ENCODE measurements around the gene ELOA.
"Not testable (repeated sequence)": the region's sequence is repeated elsewhere in the genome, so short reads cannot be mapped to it uniquely, and the experiment has no call there.

The ELOA gene

DNA sequence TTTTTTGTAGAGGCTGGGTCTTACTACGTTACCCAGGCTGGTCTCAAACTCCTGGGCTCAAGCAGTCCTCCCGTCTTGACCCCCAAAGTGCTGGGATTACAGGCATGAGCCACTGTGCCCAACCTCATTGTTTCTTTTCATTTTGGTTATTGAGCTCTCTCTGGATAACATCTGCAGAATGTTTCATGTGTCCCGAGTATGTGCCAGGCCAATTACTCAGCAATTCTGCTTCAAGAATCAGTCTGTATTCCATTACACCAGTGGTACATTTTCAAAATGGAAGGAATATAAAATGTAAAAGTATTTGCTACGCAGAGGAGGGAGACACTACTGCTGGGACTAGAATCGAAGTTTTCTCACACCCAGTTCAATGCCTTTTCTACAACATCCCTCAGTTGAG, 1.7 kb upstream of the ELOA start:
- DNase-seq: no peak

DNA sequence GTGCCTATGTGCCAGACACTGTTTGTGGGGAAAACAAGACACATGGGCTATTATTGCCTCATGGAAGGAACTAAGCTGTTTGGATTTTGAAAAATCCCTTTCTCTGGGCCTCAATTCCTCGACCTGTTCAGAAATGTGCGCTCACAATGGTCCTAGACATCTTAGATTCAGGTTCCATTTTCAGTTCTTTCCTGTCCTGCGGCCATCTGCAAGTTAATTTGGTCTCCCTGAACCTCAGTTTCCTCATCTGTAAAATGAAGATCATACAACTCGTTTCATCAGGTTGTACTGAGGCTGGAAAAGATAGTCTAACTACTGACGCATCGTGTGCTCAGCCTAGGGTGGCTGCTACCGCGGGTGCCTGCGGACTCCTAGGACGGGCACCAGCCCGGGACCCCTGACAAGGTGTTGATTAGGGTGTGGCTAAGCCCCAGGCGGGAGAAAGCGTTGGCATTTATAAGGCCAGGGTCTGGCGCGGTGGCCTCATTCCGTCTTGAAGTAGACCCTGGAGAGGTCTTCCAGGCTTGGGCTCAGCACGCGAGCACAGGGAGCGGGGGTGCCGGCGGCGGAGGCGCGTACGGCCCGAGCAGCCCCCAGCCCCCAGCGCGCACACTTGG, 493 bp upstream of the ELOA start:
- no peak for DNase-seq

DNA sequence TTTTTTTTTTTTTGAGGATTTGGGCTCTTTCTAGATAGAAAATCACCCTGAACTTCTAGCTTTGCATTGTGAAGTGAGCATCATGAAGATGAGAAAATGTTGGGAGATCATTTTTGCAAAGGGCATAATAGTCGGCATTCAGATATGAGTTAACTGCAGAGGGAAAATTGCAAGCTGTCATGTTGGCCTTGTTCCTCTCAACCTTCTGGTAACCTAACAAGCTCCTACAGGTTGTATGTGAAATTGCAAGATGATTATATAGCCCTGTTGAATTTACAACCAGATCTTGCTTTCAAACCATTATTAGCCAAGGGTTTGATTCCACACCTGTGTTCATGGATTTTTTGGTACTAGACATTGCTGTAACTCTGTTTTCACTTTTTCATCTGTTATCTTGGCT, 2.2 kb downstream of the ELOA start:
- no peak for DNase-seq

DNA sequence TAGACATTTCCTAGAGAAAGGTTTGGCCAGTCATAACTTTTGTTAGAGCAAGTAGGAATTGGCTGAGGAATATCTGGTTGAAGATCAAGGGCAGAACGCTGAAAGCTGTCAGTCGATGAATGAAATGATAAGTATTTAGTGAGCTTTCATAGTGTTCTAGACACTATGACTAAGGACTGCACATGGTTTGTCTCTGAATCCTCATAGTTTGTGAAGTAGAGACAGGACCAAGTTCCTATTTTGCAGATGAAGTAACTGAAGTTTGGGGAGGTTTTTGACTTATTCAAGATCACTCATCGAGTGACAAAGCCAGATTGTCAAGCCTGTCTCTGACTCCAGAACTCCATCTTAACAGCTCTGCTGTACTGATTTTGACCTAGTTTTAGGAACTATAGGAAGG, 4.7 kb downstream of the ELOA start:
- no peak for DNase-seq

DNA sequence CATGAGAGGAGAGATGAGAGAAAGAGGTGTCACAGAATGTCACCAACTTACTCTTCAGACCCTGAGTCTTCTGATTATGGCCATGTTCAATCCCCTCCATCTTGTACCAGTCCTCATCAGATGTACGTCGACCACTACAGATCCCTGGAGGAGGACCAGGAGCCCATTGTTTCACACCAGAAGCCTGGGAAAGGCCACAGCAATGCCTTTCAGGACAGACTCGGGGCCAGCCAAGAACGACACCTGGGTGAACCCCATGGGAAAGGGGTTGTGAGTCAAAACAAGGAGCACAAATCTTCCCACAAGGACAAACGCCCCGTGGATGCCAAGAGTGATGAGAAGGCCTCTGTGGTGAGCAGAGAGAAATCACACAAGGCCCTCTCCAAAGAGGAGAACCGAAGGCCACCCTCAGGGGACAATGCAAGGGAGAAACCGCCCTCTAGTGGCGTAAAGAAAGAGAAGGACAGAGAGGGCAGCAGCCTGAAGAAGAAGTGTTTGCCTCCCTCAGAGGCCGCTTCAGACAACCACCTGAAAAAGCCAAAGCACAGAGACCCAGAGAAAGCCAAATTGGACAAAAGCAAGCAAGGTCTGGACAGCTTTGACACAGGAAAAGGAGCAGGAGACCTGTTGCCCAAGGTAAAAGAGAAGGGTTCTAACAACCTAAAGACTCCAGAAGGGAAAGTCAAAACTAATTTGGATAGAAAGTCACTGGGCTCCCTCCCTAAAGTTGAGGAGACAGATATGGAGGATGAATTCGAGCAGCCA, 8.0 kb downstream of the ELOA start:
- DNase-seq: no peak

DNA sequence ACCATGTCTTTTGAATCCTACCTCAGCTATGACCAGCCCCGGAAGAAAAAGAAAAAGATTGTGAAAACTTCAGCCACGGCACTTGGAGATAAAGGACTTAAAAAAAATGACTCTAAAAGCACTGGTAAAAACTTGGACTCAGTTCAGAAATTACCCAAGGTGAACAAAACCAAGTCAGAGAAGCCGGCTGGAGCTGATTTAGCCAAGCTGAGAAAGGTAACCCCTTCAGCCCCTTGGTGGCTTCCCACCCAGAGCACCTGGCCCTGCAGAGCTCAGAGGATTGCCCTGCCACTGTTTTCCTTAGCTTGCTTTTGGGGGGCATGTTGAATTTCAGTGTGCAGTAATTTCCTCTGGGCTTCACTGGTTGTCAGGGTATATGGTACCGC, 8.5 kb downstream of the ELOA start:
- no peak for DNase-seq

DNA sequence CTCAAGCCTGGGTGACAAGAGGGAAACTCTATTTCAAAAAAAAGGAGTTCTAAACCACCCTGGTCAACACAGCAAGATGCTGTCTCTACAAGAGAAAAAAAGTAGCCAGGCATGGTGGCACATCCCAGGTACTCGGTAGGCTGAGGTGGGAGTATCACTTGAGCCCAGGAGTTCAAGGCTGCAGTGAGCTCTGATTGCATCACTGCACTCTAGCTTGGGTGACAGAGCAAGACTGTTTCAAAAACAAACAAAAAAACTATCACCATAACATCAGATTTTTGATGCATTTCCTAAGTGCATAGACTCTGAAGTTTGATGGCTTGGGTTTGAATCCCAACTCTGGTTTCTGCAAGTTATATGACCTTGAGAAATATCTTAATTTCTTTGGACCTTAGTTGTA, 9.6 kb downstream of the ELOA start:
- DNase-seq: no peak

DNA sequence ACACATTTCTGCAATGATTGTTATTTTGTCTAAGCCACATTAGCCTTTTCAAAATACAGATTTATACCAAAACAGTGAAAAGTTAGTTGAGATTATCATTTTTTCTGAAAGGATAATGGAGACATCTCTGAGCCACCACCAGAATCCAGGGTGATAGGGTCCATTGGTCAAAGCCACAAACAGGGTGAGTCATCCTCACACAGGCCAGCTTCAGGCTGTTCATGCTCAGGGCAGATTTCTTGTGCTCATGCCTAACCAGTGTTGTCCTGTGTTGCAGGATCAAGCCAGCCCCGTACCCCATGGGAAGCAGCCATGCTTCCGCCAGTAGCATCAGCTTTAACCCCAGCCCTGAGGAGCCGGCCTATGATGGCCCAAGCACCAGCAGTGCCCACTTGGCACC, 13.4 kb downstream of the ELOA start:
- no peak for DNase-seq

DNA sequence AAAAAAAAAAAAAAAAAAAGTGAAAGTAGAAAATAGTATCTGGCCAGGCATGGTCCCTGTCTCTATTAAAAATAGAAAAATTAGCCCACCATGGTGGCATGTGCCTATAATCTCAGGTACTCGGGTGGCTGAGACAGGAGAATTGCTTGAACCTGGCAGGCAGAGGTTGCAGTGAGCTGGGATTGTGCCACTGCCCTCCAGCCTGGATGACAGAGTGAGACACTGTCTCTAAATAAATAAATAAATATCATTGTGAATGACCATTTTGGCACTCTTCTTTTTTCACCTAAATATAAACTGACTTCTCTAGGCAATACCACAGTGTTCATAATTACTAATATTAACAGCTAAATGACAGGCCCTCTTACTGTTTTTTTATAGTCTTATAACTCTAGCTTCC, 14.5 kb downstream of the ELOA start:
- no peak for DNase-seq

DNA sequence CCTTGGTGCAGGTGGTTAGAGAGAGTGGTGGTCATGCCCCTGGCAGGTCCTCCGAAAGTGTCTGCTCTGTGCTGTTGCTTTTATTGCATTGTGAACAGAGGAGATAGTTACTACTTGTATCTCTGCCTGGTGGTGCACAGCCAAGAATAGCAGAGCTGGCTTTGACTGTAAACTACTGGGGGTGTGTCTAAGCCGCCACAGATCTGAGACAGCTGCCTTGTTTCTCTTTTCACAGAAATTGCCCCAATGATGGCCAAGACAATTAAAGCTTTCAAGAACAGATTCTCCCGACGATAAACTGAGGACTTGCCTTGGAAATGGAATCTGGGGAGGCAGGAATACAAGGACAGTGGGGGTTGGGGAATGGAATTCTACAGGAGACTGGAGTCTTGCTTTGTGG, 16.0 kb downstream of the ELOA start:
- DNase-seq: no peak

DNA sequence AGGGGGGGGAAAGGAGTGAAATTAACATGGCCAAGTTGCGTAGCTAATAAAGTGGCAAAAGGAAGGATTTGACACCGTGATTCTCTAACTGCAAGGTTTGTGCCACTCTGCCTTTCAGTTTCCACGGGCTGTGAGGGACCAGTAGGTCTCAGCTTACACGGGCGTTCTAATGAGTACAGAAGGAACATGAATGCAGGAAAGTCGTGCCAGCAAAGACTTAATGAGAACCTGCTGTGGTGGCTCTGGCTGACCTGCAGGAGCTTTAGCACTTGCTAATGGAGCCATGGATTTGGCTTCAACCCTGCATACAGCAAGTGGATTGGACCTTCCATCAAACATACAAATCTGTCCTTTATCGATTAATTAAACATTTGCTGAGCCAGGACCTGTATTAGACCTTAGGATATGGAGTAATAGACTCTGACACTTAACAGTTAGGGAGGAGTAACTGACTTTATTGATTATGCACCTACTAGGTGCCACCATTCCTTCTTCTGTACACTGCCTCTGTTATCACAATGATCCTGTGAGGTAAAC, 19.8 kb downstream of the ELOA start:
- DNase-seq: no peak

DNA sequence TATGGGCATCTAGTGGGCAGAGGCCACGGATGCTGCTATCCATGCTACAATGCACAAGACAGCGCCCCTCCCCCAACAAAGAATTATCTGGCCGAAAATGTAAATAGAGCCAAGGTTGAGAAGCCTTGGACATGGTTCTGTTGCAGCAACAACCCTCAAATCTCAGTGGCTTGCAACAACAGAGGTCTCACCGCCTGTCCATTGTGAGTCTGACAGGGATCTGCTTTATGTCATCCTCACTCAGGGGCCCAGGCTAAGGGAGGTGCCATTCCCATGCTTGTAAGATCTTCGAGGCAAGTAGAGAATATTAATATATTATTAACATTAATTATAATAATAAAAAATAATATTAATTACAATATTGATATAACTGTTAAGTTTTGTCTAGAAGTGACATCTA, 25.5 kb downstream of the ELOA start:
- DNase-seq: no peak

DNA sequence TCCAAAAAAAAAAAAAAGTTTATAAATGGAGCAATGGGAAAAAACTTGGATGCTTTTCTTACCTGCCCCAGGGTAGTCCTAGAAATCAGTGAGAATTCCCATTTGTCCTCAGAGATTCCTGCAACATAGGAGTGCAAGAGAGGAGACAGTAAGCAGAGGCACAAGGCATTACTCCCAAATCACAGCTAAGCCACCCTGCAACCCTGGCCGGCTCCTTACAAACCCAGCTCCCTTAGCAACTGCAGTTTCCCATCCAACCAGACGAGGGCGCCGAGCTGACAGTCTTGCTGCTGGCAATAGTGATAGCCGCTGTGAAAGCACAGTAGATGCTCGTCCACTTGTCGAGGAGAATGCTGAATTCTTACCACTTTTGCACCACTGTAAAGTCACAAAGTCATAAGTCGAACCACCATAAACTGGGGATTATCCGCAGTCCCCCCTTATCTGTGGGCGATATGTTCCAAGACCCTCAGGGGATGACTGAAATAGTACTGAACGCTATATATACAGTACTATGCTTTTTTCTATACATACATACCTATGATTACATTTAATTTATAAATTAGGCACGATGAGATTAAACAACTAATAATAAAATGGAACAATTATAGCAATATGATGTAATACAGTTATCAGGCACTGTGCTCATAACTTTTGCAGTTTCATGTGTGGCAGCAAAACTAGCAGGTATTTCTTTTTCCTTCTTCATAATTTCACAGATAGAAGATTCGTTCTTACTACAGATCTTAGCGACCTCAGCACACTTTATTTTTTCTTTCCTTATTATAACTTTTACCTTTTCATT, 29.0 kb downstream of the ELOA start:
- peak; percentile 55 for DNase-seq

DNA sequence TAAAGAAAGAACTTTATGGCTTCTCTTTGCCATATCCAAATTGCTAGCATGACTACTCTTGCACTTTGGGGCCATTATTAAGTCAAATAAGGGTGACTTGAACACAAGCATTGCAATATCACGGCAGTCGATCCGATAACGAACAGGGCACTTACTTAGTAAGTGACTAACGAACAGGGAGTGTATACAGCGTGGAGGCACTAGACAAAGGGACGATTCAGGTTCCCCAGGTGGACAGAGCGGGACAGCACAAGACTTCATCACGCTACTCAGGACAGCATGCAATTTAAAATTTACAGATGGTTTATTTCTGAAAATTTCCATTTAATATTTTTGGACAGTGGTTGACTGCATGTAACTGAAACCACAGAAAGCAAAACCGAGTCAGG, 29.6 kb downstream of the ELOA start:
- peak; percentile 37 for DNase-seq

DNA sequence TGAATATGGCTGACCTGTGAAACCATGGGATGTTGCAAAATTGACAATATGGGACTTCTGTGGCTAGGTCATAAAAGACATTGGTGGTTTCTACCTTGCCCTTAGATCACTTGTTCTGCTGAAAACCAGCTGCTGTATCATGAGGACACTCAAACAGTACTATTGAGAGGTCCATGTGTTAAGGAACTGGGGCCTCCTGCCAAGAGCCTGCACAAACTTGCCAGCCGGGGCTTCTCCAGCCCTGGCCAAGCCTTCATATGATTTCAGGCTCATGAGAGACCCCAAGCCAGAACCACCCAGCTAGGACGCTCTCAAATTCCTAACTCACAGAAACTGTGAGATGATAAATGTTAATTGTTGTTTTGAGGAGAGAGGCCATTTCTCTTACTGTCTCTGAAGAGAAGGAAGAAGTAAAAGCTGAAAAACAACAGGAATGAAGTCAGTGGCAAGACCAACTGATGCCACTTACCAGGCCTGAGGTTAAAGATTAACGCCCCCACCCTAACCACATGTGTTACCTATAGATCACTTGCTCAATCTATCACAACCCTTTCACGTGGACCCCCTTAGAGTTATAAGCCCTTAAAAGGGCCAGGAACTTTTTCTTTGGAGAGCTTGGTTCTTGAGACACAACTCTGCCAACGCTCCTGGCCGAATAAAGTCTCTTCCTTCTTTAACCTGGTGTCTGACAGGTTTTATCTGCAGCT, 31.1 kb downstream of the ELOA start:
- DNase-seq: no peak

DNA sequence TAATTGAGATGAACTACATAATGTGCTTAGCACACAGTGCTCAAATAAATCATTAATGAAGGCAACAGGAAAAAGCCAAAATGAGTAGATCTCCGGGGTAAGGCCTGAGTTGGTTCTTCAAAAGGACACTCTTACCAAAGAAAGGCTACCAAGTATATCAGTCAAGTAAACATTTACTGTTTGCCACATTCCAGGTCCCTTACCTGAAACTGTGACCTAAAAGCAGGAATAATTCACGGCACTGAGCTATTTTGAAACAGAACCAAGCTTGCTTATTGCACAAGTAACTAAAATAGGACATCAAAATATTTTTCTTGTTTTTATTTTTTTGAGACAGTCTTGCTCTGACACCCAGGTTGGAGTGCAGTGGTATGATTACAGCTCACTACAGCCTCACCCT, 32.9 kb downstream of the ELOA start:
- no peak for DNase-seq

DNA sequence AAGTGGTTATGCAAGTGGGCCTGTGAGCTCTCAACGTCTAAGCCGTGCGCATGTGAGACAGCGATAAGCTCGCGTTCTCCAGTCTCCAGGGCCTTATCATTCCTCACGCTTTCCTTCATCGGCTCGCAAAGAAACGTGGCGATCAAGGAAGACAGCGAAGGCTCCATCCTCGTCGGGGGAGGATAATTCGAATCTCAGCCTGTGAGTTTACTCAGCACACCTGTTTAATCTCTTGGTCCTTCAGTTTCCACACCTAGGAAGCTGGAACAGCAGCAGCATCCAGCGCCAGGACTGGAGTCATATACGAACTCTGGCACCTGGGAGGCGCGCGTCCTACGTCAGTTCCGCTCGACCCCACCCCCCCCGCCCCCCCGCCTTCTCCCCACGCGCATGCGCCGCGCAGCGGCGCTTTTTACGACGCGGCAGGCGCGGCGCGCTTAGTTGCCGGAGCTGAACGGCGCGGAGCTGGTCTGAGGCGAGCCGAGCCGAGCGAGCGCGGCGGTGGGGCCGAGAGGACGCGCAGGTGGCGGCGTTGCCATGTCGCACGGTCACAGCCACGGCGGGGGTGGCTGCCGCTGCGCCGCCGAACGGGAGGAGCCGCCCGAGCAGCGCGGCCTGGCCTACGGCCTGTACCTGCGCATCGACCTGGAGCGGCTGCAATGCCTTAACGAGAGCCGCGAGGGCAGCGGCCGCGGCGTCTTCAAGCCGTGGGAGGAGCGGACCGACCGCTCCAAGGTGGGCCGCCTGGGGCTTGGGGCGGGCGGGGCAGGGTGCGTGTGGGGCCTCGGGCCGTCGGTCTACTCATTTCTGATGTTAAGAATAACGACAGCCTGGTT, 34.9 kb downstream of the ELOA start, which contains the start of gene PITHD1:
Gene PITHD1 (plus strand): TSS at position 440 of the 836 bp plus-strand sequence. CDS start 98 bp downstream, at position 538.
- peak; percentile 82 for DNase-seq

DNA sequence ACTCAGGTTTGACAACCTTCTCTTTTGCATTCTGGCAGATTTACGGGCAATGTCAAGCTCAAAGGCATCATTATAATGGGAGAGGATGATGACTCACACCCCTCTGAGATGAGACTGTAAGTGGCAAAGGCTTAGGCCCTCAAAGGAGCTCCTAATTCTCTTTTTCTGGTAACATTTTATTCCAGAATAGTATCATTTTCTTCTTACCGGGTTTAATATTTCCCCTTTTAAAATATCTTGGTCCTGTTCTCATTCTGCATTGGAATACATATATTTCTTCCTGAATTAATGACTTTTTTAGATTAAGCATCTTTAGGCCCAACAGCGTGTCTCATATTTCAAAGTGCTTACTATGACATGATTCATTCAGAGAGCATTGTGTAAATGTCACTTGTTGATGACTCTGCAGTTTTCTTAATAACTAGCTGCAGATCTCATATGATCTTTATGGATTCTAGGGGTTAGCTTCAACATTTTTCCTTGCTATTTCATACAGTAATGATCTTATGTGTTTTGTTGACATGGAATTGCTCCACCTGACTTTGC, 36.6 kb downstream of the ELOA start:
- DNase-seq: no peak

DNA sequence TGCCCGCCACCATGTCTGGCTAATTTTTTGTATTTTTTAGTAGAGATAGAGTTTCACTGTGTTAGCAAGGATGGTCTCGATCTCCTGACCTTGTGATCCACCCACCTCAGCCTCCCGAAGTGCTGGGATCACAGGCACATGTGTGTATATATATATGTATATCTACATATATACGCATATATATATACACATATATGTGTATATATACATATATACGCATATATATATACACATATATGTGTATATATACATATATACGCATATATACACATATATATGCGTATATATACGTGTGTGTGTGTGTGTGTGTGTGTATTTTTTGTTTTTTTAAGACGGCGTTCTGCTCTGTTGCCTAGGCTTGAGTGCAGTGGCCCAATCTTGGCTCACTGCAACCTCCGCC, 39.9 kb downstream of the ELOA start:
- DNase-seq: not testable (repeated sequence)

DNA sequence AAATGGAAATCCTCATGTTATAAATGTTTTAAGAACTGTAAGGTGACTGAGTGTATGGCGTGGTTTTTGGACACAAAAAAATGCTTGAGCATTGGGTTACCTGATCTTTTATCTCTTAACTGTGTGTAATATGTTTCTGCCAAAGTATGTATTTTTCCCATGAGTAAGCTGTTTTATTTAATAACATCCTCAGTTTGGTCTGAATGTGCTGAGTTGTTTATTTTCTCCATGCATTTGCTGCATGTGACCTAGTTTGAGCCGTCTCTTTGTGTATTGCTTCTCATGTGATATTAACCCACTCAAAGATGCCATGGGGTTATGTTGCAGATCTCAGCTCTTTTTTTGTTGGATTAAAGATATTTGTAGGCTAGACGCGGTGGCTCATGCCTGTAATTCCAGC, 41.6 kb downstream of the ELOA start:
- DNase-seq: no peak

DNA sequence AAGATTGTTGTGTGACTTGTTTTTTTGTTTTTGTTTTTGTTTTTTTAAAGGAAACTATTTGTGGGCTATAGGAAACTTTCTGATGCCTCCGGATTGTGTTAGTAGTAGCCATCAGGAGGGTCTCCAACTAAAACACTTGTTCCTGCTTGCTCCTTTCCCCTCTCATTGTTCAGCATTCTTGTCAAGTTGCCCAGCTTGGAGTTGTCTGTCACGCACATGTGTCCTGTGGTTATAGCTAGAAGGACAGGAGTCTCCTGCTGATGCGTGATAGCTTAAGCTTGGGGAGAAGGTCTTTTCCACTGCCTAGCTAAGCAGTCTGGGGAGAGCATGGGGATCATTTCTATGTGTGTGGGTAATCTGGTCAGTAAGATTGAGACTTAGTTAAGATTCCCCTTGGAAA, 44.4 kb downstream of the ELOA start:
- no peak for DNase-seq

DNA sequence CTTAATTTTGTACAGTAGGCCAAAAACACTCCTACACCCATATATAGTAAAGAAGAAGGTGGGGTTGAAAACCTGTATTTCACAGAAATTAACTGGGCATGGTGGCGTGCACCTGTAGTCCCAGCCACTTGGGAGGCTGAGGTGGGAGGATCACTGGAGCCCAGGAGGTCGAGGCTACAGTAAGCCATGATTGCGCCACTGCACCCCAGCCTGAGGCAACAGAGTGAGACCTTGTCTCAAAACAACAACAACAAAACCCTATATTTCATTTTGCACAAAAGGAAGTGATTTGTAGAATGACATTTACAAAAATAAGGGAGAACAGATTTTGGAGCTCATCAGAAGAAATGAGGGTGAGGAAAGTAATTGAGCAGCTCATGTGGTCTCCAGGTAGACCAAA, 45.4 kb downstream of the ELOA start:
- DNase-seq: no peak

All from NCI-H526 treated with DMSO at 0.1 percent for 48 hours (cell line).